Superior temporal gyrus (tissue), 1 donor: Measurements from ENCODE around the gene ATP2C1.
A peak's percentile ranks its signal among the peaks of the same experiment; 100 is the strongest.
"Not testable (repeated sequence)": the region's sequence is repeated elsewhere in the genome, so short reads cannot be mapped to it uniquely, and the experiment has no call there.

ENCODE experiments used
- DNase-seq: peaks from one replicate; pipeline ENCODE4 v3.0.0-alpha.2; 2016; ENCODE audit errors: extremely low spot score

ATP2C1 gene

GRCh38 chr3:130893376-130894129 is at the start of gene ATP2C1:
ATP2C1 (plus strand) TSS chr3:130894084; CDS start chr3:130894770, 686 bp downstream.
- peak; percentile 97 for DNase-seq

GRCh38 chr3:130844462-130844861 is 49.4 kb upstream of the ATP2C1 start:
- DNase-seq: no peak

- DNase-seq: no peak
Measured at GRCh38 chr3:130846181-130846580, 47.7 kb upstream of the ATP2C1 start.

GRCh38 chr3:130849091-130849552 is 44.8 kb upstream of the ATP2C1 start:
- no peak for DNase-seq

- peak; percentile 63 for DNase-seq
Measured at GRCh38 chr3:130850044-130850797, 43.7 kb upstream of the ATP2C1 start.

- DNase-seq: no peak
Measured at GRCh38 chr3:130850843-130851242, 43.0 kb upstream of the ATP2C1 start.

- no peak for DNase-seq
Measured at GRCh38 chr3:130851277-130851676, 42.6 kb upstream of the ATP2C1 start.

GRCh38 chr3:130853581-130853980 is 40.3 kb upstream of the ATP2C1 start:
- no peak for DNase-seq

- DNase-seq: no peak
Measured at GRCh38 chr3:130854208-130854864, 39.5 kb upstream of the ATP2C1 start.

GRCh38 chr3:130857336-130858026 is 36.4 kb upstream of the ATP2C1 start:
- DNase-seq: no peak

- DNase-seq: not testable (repeated sequence)
Measured at GRCh38 chr3:130862130-130862529, 31.8 kb upstream of the ATP2C1 start.

- DNase-seq: no peak
Measured at GRCh38 chr3:130865489-130865888, 28.4 kb upstream of the ATP2C1 start.

- DNase-seq: no peak
Measured at GRCh38 chr3:130866327-130866726, 27.6 kb upstream of the ATP2C1 start.

- DNase-seq: no peak
Measured at GRCh38 chr3:130870423-130870822, 23.5 kb upstream of the ATP2C1 start.

GRCh38 chr3:130876594-130876993 is 17.3 kb upstream of the ATP2C1 start:
- no peak for DNase-seq

GRCh38 chr3:130878464-130878863 is 15.4 kb upstream of the ATP2C1 start:
- no peak for DNase-seq

GRCh38 chr3:130889416-130889946 is 4.4 kb upstream of the ATP2C1 start:
- no peak for DNase-seq

GRCh38 chr3:130892759-130893375 is 1.0 kb upstream of the ATP2C1 start:
- peak; percentile 97 for DNase-seq

GRCh38 chr3:130894130-130894985 is 474 bp downstream of the ATP2C1 start:
- peak; percentile 53 for DNase-seq

- no peak for DNase-seq
Measured at GRCh38 chr3:130894986-130895280, 1.0 kb downstream of the ATP2C1 start.
